Heart left ventricle (tissue), 16 donors: ENCODE measurements around the gene RFPL4AL1. TPM values are rescaled to one million over a fixed set of nuclear protein-coding genes. Genes with fewer than 3 reads are reported as not detected.
"Not testable (repeated sequence)": the region's sequence is repeated elsewhere in the genome, so short reads cannot be mapped to it uniquely, and the experiment has no call there.

Experiments used
- ATAC-seq, 4 donors: fragments of 200-7000 bp; cut with Tn5 transposase; one replicate each; pipeline ENCODE4 v1.9.1; 2020 to 2022; ENCODE audit warnings: moderate library complexity in 4 of 4, mild to moderate bottlenecking in 3 of 4, moderate number of reproducible peaks in 1 of 4
- DNase-seq, 5 donors: peaks; one replicate each; pipeline ENCODE4 v3.0.0-alpha.2; 2020
- H3K27ac ChIP-seq, 12 donors: fragments of 200-600 bp; sonication (generic) in 4 of 12; one replicate each; pipeline versions ENCODE4 v1.5.0 to v1.8.0; 2016 to 2022; ENCODE audit warnings: mild to moderate bottlenecking in 2 of 12
- H3K27me3 ChIP-seq, 9 donors: fragments of 200-600 bp; sonication (generic) in 2 of 9; one replicate each; pipeline versions ENCODE4 v1.5.1 to v1.8.0; 2016 to 2022; ENCODE audit warnings: mild to moderate bottlenecking in 3 of 9
- H3K36me3 ChIP-seq, 9 donors: fragments of 200-600 bp; sonication (generic) in 2 of 9; one replicate each; pipeline versions ENCODE4 v1.5.0 to v1.8.0; 2018 to 2022; ENCODE audit warnings: mild to moderate bottlenecking in 2 of 9
- H3K4me1 ChIP-seq, 12 donors: fragments of 200-600 bp; sonication (generic) in 4 of 12; one replicate each; pipeline versions ENCODE4 v1.5.0 to v1.8.0; 2016 to 2022; ENCODE audit warnings: mild to moderate bottlenecking in 3 of 12
- H3K4me3 ChIP-seq, 12 donors: fragments of 200-600 bp; sonication (generic) in 4 of 12; one replicate each; pipeline versions ENCODE4 v1.5.0 to v1.8.0; 2017 to 2022; ENCODE audit warnings: mild to moderate bottlenecking in 9 of 12, moderate library complexity in 4 of 12
- H3K9me3 ChIP-seq, 12 donors: fragments of 200-600 bp; sonication (generic) in 4 of 12; one replicate each; pipeline versions ENCODE4 v1.5.0 to v1.8.0; 2016 to 2022; ENCODE audit warnings: mild to moderate bottlenecking in 1 of 12
- POLR2A ChIP-seq, 2 donors: fragments of 450-650 bp; IDR thresholded peaks; one replicate each; pipeline ENCODE4 v1.6.1; 2017; ENCODE audit warnings: antibody characterized with exemption in 2 of 2, mild to moderate bottlenecking in 2 of 2, moderate library complexity in 2 of 2
- WGBS, 4 donors: extraction: QIAGEN DNeasy Blood & Tissue Kit in 2 of 4; methylation state at CpG; one replicate each; pipeline versions ENCODE4 v1.1.5 to v1.1.7; 2013 to 2018; 5-methylcytosine and 5-hydroxymethylcytosine counted together
- intact Hi-C, 10 donors: fragments of 100-400 bp; cut with DNase I; formaldehyde crosslinking; loops; one replicate each; pipeline versions ENCODE4 v1.11.1 to v1.14.2; 2022
- long read RNA-seq, 3 donors: library from polyadenylated mRNA; unstranded; transcript quantifications; one replicate each; pipeline ENCODE4 v2.0.0, GENCODE V29; 2020 to 2021
- polyA plus RNA-seq, 2 donors: library from polyadenylated mRNA; stranded (reverse); fragments of 200-250 nt; gene quantifications; one replicate each; pipeline ENCODE4 v1.2.3, GENCODE V29; 2013
- total RNA-seq, 9 donors: library from RNA; depleted of rRNA in 2 of 9; stranded (reverse); fragments of >200 nt in 2 of 9; fragmentation: NEBNext Ultra II Directional in 3 of 9; extraction: Animal tissue kit (Norgen Biotek cat#: 25700) in 3 of 9; gene quantifications; one replicate each; pipeline versions ENCODE4 v1.1.0 to v1.2.4, GENCODE V29; 2016 to 2023
- TF ChIP-seq, protein P1 (sequence below), 12 donors: fragments of 200-600 bp; sonication (generic) in 4 of 12; IDR thresholded peaks; one replicate each; pipeline versions ENCODE4 v1.5.0 to v1.8.0; 2018 to 2022; ENCODE audit warnings: antibody characterized with exemption in 12 of 12, mild to moderate bottlenecking in 5 of 12
- donor health status: ischemic (EF 13 %, LVEDD 7.1; RV severe dilation, severe dysfunction).
- donor health status: healthy with polysubstance abuse.
- donor health status: DM: no; HTN: yes; CAD: no.
- donor health status: DM: no; HTN: no; CAD: no.
- donor health status: ischemic (EF 25% LVEDD 6.9; RV normal size, moderate dysfunction).
- donor health status: ischemic (EF 25% LVEDD 5.7; RV mildly dilated, moderate dysfunction).
- donor health status: healthy.
- donor health status: DM: yes; HTN: yes; CAD: no.
- donor health status: ischemic (EF 35%, LVEDD 5.7; RV mildly dilated, moderate dysfunction).
- donor health status: nonischemic (EF 11% LVEDD 7.7; RV severe dilation, severe dysfunction).
- donor health status: DM: yes; HTN: yes; CAD: no.
- donor health status: PGD.
- donor health status: ischemic (EF 29% LVEDD 5.4; RV normal size, mild dysfunction).
- donor health status: nonischemic (EF 23%, LVEDD 6.1; RV moderate dilation, normal function).

The RFPL4AL1 gene
- total RNA-seq = not detected
- polyA plus RNA-seq = not detected
- long read RNA-seq, donor 1 = 0 reads
- long read RNA-seq, donor 2 = 0 reads
- long read RNA-seq, donor 3 = 0 reads

DNA sequence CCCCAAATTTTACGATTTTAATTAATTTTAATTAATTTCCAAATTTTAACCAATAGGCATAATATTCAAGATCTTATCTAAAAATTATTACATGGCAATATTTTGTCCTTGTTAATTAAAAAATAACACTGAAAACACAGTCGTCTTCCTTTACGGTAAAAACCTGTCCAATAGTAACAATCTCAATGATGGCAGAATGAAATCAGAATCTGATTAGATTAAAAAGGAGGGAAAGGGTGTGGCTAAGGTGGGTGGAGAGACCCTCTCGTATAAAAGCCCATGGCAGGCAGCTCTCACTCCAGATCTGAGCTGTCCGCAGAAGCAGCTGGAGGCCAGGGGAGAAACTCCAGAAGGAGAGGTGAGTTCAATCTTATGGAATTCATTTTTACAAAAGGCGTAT lies at the start of gene RFPL4AL1:
Gene RFPL4AL1, plus strand, starts transcription at position 301 of the 400 bp plus-strand sequence. CDS start 2,687 bp downstream, outside the sequence.
- ATAC-seq, intact Hi-C loops, DNase-seq, H3K36me3 ChIP-seq, H3K27ac ChIP-seq, H3K4me1 ChIP-seq, H3K4me3 ChIP-seq, H3K9me3 ChIP-seq: not testable (repeated sequence)
- peaks cover 0 to 16% (median 0%) of the 10 kb centered on the region in 9 donors for H3K27me3 ChIP-seq
- 79 to 84% (median 81%) methylated on average over 5 to 6 of the region's 6 CpGs for WGBS, 4 donors

DNA sequence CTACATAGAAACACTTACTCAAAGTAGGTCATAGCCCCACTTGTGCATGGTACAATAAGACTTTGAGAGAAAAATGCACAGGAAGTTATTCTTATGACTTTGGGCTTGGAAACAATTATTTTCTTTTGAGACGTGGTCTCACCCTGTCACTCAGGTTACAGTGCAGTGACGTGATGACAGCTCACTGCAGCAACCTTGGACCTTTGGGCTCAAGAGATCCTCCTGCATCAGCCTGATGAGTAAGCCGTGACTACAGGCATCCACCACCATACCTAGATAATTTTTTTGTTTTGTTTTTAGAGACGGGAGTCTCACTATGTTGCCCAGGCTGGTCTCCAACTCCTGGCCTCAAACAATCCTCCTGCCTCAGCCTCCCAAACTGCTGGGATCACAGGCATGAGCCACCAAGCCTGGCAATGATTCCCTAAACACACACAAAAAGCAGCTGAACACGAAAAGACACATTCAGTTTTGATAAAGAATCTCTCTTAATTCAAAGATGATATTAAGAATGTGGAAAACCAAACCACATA lies 48.6 kb upstream of the RFPL4AL1 start:
- no peak for ATAC-seq
- 48 to 63% (median 57%) methylated on average over 5 of the region's 5 CpGs for WGBS, 4 donors

DNA sequence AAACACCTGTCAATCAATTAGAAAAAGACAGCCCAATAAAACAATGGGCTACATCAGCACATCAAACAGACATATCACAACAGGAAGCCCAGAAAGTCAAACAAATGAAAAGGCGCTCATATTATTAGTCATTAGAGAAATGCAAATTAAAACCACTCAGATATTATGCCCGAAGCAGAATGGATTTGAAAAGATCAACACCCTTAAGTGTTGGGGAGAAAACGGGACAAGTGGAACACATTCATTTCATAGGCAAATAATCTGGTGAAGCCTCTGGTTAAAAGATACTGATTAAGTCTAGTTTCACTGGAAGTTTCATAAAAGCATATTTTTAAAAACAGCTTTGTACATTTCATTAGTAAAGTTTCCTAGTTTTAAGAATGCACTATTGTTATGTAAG lies 48.1 kb upstream of the RFPL4AL1 start:
- no peak overlapping the region for H3K4me3 ChIP-seq
- no peaks in the 10 kb centered on the region for H3K36me3 ChIP-seq
- 87 to 88% (median 87%) methylated on average over 3 of the region's 3 CpGs for WGBS, 4 donors
- peaks cover 4 to 69% (median 28%) of the 10 kb centered on the region in 9 donors for H3K27me3 ChIP-seq
- intact Hi-C loops = no loop called here
- TF ChIP-seq POLR2A (IDR thresholded peaks at IDR 0.05) = no peak
- TF ChIP-seq, protein P1, sequence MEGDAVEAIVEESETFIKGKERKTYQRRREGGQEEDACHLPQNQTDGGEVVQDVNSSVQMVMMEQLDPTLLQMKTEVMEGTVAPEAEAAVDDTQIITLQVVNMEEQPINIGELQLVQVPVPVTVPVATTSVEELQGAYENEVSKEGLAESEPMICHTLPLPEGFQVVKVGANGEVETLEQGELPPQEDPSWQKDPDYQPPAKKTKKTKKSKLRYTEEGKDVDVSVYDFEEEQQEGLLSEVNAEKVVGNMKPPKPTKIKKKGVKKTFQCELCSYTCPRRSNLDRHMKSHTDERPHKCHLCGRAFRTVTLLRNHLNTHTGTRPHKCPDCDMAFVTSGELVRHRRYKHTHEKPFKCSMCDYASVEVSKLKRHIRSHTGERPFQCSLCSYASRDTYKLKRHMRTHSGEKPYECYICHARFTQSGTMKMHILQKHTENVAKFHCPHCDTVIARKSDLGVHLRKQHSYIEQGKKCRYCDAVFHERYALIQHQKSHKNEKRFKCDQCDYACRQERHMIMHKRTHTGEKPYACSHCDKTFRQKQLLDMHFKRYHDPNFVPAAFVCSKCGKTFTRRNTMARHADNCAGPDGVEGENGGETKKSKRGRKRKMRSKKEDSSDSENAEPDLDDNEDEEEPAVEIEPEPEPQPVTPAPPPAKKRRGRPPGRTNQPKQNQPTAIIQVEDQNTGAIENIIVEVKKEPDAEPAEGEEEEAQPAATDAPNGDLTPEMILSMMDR (IDR thresholded peaks at IDR 0.05) = no peak
- DNase-seq = no peak
- peaks cover 0 to 19% (median 0%) of the 10 kb centered on the region in 12 donors for H3K9me3 ChIP-seq
- ATAC-seq = no peak
- H3K4me1 ChIP-seq = no peaks in the 10 kb centered on the region
- no peak overlapping the region for H3K27ac ChIP-seq

More for the DNA sequence above, 48.6 kb upstream of the RFPL4AL1 start:
- intact Hi-C loops = no loop called here
- no peak overlapping the region for H3K4me3 ChIP-seq
- no peak overlapping the region for H3K27ac ChIP-seq
- H3K27me3 ChIP-seq = peaks cover 5 to 74% (median 28%) of the 10 kb centered on the region in 9 donors
- TF ChIP-seq, protein P1 (IDR thresholded peaks at IDR 0.05) = no peak
- TF ChIP-seq POLR2A (IDR thresholded peaks at IDR 0.05) = no peak
- no peak for DNase-seq
- H3K9me3 ChIP-seq = peaks cover 0 to 19% (median 0%) of the 10 kb centered on the region in 12 donors
- H3K36me3 ChIP-seq = no peaks in the 10 kb centered on the region
- H3K4me1 ChIP-seq = no peaks in the 10 kb centered on the region

DNA sequence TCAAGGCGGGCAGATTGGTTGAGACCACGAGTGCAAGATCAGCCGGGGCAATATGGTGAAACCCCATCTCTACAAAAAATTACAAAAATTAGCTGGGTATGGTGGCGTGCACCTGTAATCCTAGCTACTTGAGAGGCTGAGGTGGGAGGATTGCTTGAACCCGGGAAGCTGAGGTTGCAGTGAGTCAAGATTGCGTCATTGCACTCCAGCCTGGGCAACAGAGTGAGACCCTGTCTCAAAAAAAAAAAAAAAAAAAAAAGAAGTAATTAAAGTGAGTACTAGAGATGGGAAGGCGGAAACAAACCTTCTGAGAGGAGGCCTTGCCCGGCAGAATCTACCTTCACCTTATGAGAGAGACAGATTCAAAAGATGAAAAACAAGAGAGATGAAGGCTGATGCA lies 45.4 kb upstream of the RFPL4AL1 start:
- no peak for ATAC-seq
- DNase-seq = no peak
- no peaks in the 10 kb centered on the region for H3K36me3 ChIP-seq
- H3K27me3 ChIP-seq = peaks cover 0 to 43% (median 18%) of the 10 kb centered on the region in 9 donors
- intact Hi-C loops = no loop called here
- H3K4me3 ChIP-seq = no peak overlapping the region
- H3K27ac ChIP-seq = no peak overlapping the region
- TF ChIP-seq, protein P1 (IDR thresholded peaks at IDR 0.05) = no peak
- TF ChIP-seq POLR2A (IDR thresholded peaks at IDR 0.05) = no peak
- WGBS, 4 donors = 85 to 92% (median 91%) methylated on average over 8 of the region's 8 CpGs
- no peaks in the 10 kb centered on the region for H3K4me1 ChIP-seq
- peaks cover 0 to 19% (median 0%) of the 10 kb centered on the region in 12 donors for H3K9me3 ChIP-seq

DNA sequence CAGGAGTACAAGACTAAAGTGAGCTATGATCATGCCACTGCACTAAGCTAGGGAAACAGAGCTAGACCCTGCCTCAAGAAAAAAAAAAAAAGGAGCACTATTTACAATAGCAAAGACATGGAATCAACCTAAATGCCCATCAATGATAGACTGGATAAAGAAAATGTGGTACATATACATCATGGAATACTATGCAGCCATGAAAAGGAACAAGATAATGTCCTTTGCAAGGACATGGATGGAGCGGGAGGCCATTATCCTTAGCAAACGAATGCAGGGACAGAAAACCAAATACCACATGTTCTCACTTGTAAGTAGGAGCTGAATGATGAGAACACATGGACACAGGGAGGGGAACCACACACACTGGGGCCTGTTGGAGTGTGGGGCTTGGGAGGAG lies 38.5 kb upstream of the RFPL4AL1 start:
- H3K27ac ChIP-seq, H3K9me3 ChIP-seq, intact Hi-C loops, H3K4me3 ChIP-seq, H3K4me1 ChIP-seq, H3K27me3 ChIP-seq, H3K36me3 ChIP-seq, ATAC-seq, DNase-seq: not testable (repeated sequence)
- 74 to 84% (median 81%) methylated on average over 2 of the region's 2 CpGs for WGBS, 4 donors
